OCI-LY3 (cell line): ENCODE data around the gene PSMA5.
"Not testable (repeated sequence)": the region's sequence is repeated elsewhere in the genome, so short reads cannot be mapped to it uniquely, and the experiment has no call there.

Experiments used
- H2AFZ ChIP-seq: fragments of 200-600, 300-600 bp; shearing (Covaris generic); 2 replicates; pipeline ENCODE4 v1.6.0; 2014; ENCODE audit warnings: antibody characterized with exemption, low read depth, low read length
- H3K27ac ChIP-seq: fragments of 200-600, 300-600 bp; sonication (generic); 2 replicates; pipeline ENCODE4 v1.5.1; 2014; ENCODE audit warnings: mild to moderate bottlenecking, low read length, moderate library complexity, mixed read lengths
- H3K27me3 ChIP-seq: fragments of 200-600, 300-600 bp; sonication (generic); 2 replicates; pipeline ENCODE4 v1.6.1; 2014; ENCODE audit warnings: low read depth, low read length, mixed read lengths
- H3K36me3 ChIP-seq: fragments of 200-600, 300-600 bp; sonication (generic); replicated peaks from 2 replicates; pipeline ENCODE3; 2014; ENCODE audit warnings: low read depth, low read length, mixed read lengths
- H3K4me1 ChIP-seq: fragments of 300-600, 200-600 bp; sonication (generic); 2 replicates; pipeline ENCODE4 v1.6.1; 2014; ENCODE audit warnings: low read length, mixed read lengths
- H3K4me2 ChIP-seq: fragments of 200-600, 300-600 bp; sonication (generic); 2 replicates; pipeline ENCODE4 v1.6.1; 2014; ENCODE audit warnings: low read length, mixed read lengths
- H3K4me3 ChIP-seq: fragments of 300-600, 200-600 bp; sonication (generic); 2 replicates; pipeline ENCODE4 v1.5.1; 2014; ENCODE audit warnings: antibody characterized with exemption, mild to moderate bottlenecking, low read length, moderate library complexity
- H3K79me2 ChIP-seq: fragments of 300-600, 200-600 bp; shearing (Covaris generic); 2 replicates; pipeline ENCODE4 v1.6.1; 2014; ENCODE audit warnings: mild to moderate bottlenecking, low read length, mixed read lengths
- H3K9ac ChIP-seq: fragments of 300-600, 200-600 bp; shearing (Covaris generic); 2 replicates; pipeline ENCODE4 v1.6.0; 2014; ENCODE audit warnings: mild to moderate bottlenecking, low read length, moderate library complexity
- H3K9me3 ChIP-seq: fragments of 200-600, 300-600 bp; shearing (Covaris generic); 2 replicates; pipeline ENCODE4 v1.6.1; 2014; ENCODE audit warnings: low read length, mixed read lengths; ENCODE audit not compliant: insufficient read depth
- H4K20me1 ChIP-seq: fragments of 200-600, 300-600 bp; sonication (generic); 2 replicates; pipeline ENCODE4 v1.6.1; 2016; ENCODE audit warnings: low read length, mixed read lengths; ENCODE audit not compliant: insufficient read depth
- CTCF ChIP-seq: fragments of 200-600, 300-600 bp; sonication (generic); IDR thresholded peaks from 2 replicates; pipeline ENCODE4 v1.5.1; 2014; ENCODE audit warnings: antibody characterized with exemption, low read length, low read depth
- EZH2phosphoT487 ChIP-seq: fragments of 200-600 bp; shearing (Covaris generic); IDR thresholded peaks from 2 replicates; pipeline ENCODE4 v1.6.1; 2018; ENCODE audit warnings: antibody characterized with exemption, mixed run types, low read depth

PSMA5 gene

GRCh38 chr1:109379907-109380306 is 46.3 kb downstream of the PSMA5 start:
- TF ChIP-seq CTCF: no peak
- Histone ChIP-seq H3K27me3 (no peaks in the 10 kb centered on the region), H3K36me3 (no peaks in the 10 kb centered on the region), H3K4me2 (no peak overlapping the region), H3K79me2 (no peaks in the 10 kb centered on the region), H3K9me3 (no peaks in the 10 kb centered on the region), H3K4me1 (peaks cover 10% of the 10 kb centered on the region), H4K20me1 (no peaks in the 10 kb centered on the region), H3K4me3 (no peak overlapping the region), H2AFZ (no peak overlapping the region), H3K27ac (no peak overlapping the region), H3K9ac (no peak overlapping the region)

- no peak overlapping the region for H2AFZ ChIP-seq
- no peak overlapping the region for H3K27ac ChIP-seq
- H3K4me2 ChIP-seq: no peak overlapping the region
- no peaks in the 10 kb centered on the region for H3K9me3 ChIP-seq
- H4K20me1 ChIP-seq: no peaks in the 10 kb centered on the region
- no peaks in the 10 kb centered on the region for H3K79me2 ChIP-seq
- no peaks in the 10 kb centered on the region for H3K36me3 ChIP-seq
- TF ChIP-seq EZH2phosphoT487 (no peak), CTCF (no peak)
- H3K9ac ChIP-seq: no peak overlapping the region
- no peaks in the 10 kb centered on the region for H3K27me3 ChIP-seq
- H3K4me3 ChIP-seq: no peak overlapping the region
- peaks cover 10% of the 10 kb centered on the region for H3K4me1 ChIP-seq
Measured at GRCh38 chr1:109379422-109379821, 46.8 kb downstream of the PSMA5 start.

GRCh38 chr1:109377698-109378097 is 48.5 kb downstream of the PSMA5 start:
- no peak for TF ChIP-seq EZH2phosphoT487
- TF ChIP-seq CTCF: no peak
- no peaks in the 10 kb centered on the region for H3K79me2 ChIP-seq
- no peak overlapping the region for H3K27ac ChIP-seq
- no peak overlapping the region for H3K9ac ChIP-seq
- H3K9me3 ChIP-seq: no peaks in the 10 kb centered on the region
- H4K20me1 ChIP-seq: no peaks in the 10 kb centered on the region
- H2AFZ ChIP-seq: no peak overlapping the region
- no peak overlapping the region for H3K4me3 ChIP-seq
- no peak overlapping the region for H3K4me2 ChIP-seq
- H3K36me3 ChIP-seq: no peaks in the 10 kb centered on the region
- H3K4me1 ChIP-seq: peaks cover 10% of the 10 kb centered on the region
- H3K27me3 ChIP-seq: no peaks in the 10 kb centered on the region

DNA sequence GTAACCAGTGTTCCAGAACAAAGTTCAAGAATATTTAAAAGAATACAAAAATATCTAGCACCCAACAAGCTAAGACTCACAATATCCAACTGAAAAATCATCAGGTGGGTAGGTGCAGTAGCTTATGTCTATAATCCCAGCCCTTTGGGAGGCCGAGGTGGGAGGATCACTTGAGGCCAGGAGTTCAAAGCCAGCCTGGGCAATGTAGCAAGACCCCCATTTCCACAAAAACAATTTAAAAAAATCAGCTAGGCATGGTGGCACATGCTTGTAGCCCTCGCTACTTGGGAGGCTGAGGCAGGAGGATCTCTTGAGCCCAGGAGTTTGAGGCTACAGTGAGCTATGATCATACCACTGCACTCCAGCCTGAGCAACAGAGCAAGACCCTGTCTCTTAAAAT is 52.6 kb downstream of the PSMA5 start:
- not testable (repeated sequence) for H2AFZ ChIP-seq, H3K27me3 ChIP-seq, H3K4me2 ChIP-seq, H3K79me2 ChIP-seq, H3K9me3 ChIP-seq, H3K36me3 ChIP-seq, H3K9ac ChIP-seq, H4K20me1 ChIP-seq, H3K4me3 ChIP-seq, H3K27ac ChIP-seq
- peaks cover 22% of the 10 kb centered on the region for H3K4me1 ChIP-seq

GRCh38 chr1:109373126-109373525 is 53.1 kb downstream of the PSMA5 start:
- Histone ChIP-seq H3K79me2 (no peaks in the 10 kb centered on the region), H4K20me1 (no peaks in the 10 kb centered on the region), H3K27me3 (no peaks in the 10 kb centered on the region), H3K9me3 (no peaks in the 10 kb centered on the region), H3K4me3 (no peak overlapping the region), H3K36me3 (no peaks in the 10 kb centered on the region), H3K4me2 (no peak overlapping the region), H3K9ac (no peak overlapping the region), H2AFZ (no peak overlapping the region), H3K27ac (no peak overlapping the region), H3K4me1 (peaks cover 26% of the 10 kb centered on the region)
- TF ChIP-seq EZH2phosphoT487: no peak
- no peak for TF ChIP-seq CTCF
